Measurements from ENCODE around the gene UNC119. TPM values are rescaled to one million over a fixed set of nuclear protein-coding genes. Genes with fewer than 3 reads are reported as not detected.

The UNC119 gene
- polyA plus RNA-seq, 2 of the 4 experiments (the other 2 are of a cell fraction), result 27.8 to 50.5 TPM

- Histone ChIP-seq H3K4me1 (peaks cover 11% of the 10 kb centered on the region), H3K4me3 (no peak overlapping the region), H3K27ac (no peak overlapping the region), H3K4me2 (no peak overlapping the region), H3K9me3 (no peaks in the 10 kb centered on the region)
- TF ChIP-seq CTCF (IDR thresholded peaks at IDR 0.05), result peak; percentile 32; the same call in 2 of the 3 replicates
- TF ChIP-seq, protein P1, sequence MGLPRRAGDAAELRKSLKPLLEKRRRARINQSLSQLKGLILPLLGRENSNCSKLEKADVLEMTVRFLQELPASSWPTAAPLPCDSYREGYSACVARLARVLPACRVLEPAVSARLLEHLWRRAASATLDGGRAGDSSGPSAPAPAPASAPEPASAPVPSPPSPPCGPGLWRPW (IDR thresholded peaks at IDR 0.05), result no peak
- WGBS (ENCODE audit: missing lambda C conversion rate), result 80% methylated on average over 6 of the region's 6 CpGs
- POLR2A ChIA-PET, result no interaction called here
- ATAC-seq (peak; percentile 31 to 63; a peak in 3 of 6 replicates), FAIRE-seq (no peak), DNase-seq (ENCODE audit: low read depth in 1 of 2, low spot score in 1 of 2) (peak in 1 of 2 experiments; percentile 53)
- CTCF ChIA-PET, result interaction anchor here (0.6 to 12.8 kb wide), 11 partner anchors 9 to 155 kb away, joined by 3 to 188 read pairs (median 4); partner anchors contain the start of gene PIGS
Measured at GRCh38 chr17:28554565-28554964, 2.1 kb upstream of the UNC119 start.

DNA sequence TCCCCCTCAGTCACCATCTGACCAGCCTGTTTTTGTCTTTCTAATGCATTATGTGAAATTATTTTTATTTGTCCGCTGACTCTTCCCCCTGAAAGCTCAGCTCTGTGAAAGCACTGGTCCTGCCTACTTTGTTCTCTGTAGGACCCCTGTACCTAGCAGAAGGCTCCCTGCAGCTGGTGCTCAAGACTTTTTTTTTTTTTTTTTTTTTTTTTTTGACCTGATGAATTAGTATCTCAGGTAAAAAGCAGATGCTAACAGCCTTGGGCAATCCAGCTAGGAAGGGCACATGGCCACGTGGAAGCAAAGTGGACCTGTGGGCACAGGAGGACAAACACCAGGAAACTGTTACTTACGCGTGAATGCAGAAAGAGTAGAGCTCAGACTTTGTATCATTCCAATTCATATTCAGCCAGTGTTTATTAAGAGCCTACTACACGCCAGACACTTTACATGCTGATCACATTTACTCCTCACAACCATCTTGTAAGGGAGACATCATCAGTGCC is 629 bp upstream of the UNC119 start:
- POLR2A ChIA-PET, result interaction anchor here (0.6 to 1.4 kb wide), 3 partner anchors 18 to 209 kb away, joined by 3 to 7 read pairs (median 4); partner anchors contain the start of genes PIGS and POLDIP2
- CTCF ChIA-PET, result interaction anchor here (0.6 to 12.8 kb wide), 6 partner anchors 12 to 375 kb away, joined by 3 to 188 read pairs (median 6); no protein-coding TSS in a partner anchor
- no peak overlapping the region for H3K27ac ChIP-seq

GRCh38 chr17:28551421-28552175 is 826 bp downstream of the UNC119 start:
- peak overlapping the region; percentile 97 for H3K4me3 ChIP-seq
- H3K4me1 ChIP-seq, result peaks cover 11% of the 10 kb centered on the region
- 41% methylated on average over 10 of the region's 10 CpGs for WGBS (ENCODE audit: missing lambda C conversion rate)
- no peaks in the 10 kb centered on the region for H3K9me3 ChIP-seq
- ChIA-PET CTCF (interaction anchor here (1.0 to 12.8 kb wide), 7 partner anchors 9 to 300 kb away, joined by 3 to 188 read pairs (median 20); no protein-coding TSS in a partner anchor), POLR2A (no interaction called here)
- FAIRE-seq, result no peak
- no peak for DNase-seq (ENCODE audit: low read depth in 1 of 2, low spot score in 1 of 2)
- peak overlapping the region; percentile 79 to 90 for H3K27ac ChIP-seq
- H3K4me2 ChIP-seq, result peak overlapping the region; percentile 91
- TF ChIP-seq CTCF (IDR thresholded peaks at IDR 0.05) (no peak), MAZ (IDR thresholded peaks at IDR 0.05; ENCODE audit: borderline replicate concordance, low read depth, low read length) (no peak), TFCP2L1 (CRISPR knock-in tag; IDR thresholded peaks at IDR 0.05) (no peak), NFE2L2 (conservative IDR thresholded peaks at IDR 0.05; ENCODE audit: low read length) (no peak), ZFP36 (IDR thresholded peaks at IDR 0.05; ENCODE audit: borderline replicate concordance, partially characterized antibody) (peak; percentile 28), HMGXB4 (CRISPR knock-in tag; IDR thresholded peaks at IDR 0.05; ENCODE audit: borderline replicate concordance) (no peak)
- peak; percentile 2 to 4; a peak in 3 of 6 replicates for ATAC-seq

More for the DNA sequence above, 629 bp upstream of the UNC119 start:
- FAIRE-seq (no peak), DNase-seq (ENCODE audit: low read depth in 1 of 2, low spot score in 1 of 2) (no peak), ATAC-seq (no peak)
- Histone ChIP-seq H3K4me3 (peak overlapping the region; percentile 97), H3K4me2 (peak overlapping the region; percentile 91), H3K9me3 (no peaks in the 10 kb centered on the region), H3K4me1 (peaks cover 11% of the 10 kb centered on the region)
- WGBS (ENCODE audit: missing lambda C conversion rate), result 97% methylated on average over 5 of the region's 5 CpGs
- TF ChIP-seq HMGXB4 (CRISPR knock-in tag; IDR thresholded peaks at IDR 0.05; ENCODE audit: borderline replicate concordance), result no peak
- TF ChIP-seq ZC3H11A (IDR thresholded peaks at IDR 0.05), result no peak
- TF ChIP-seq MAZ (IDR thresholded peaks at IDR 0.05; ENCODE audit: borderline replicate concordance, low read depth, low read length), result no peak
- no peak for TF ChIP-seq GATA3 (IDR thresholded peaks at IDR 0.05; ENCODE audit: borderline replicate concordance)
- TF ChIP-seq HEYL (CRISPR knock-in tag; IDR thresholded peaks at IDR 0.05), result no peak
